ENCODE results near the gene HIC1. TPM values are rescaled to one million over a fixed set of nuclear protein-coding genes. Genes with fewer than 3 reads are reported as not detected.

HIC1 gene
- total and polyA plus RNA-seq, 2 experiments from 2014 or later, result 0.17 to 0.26 TPM

DNA sequence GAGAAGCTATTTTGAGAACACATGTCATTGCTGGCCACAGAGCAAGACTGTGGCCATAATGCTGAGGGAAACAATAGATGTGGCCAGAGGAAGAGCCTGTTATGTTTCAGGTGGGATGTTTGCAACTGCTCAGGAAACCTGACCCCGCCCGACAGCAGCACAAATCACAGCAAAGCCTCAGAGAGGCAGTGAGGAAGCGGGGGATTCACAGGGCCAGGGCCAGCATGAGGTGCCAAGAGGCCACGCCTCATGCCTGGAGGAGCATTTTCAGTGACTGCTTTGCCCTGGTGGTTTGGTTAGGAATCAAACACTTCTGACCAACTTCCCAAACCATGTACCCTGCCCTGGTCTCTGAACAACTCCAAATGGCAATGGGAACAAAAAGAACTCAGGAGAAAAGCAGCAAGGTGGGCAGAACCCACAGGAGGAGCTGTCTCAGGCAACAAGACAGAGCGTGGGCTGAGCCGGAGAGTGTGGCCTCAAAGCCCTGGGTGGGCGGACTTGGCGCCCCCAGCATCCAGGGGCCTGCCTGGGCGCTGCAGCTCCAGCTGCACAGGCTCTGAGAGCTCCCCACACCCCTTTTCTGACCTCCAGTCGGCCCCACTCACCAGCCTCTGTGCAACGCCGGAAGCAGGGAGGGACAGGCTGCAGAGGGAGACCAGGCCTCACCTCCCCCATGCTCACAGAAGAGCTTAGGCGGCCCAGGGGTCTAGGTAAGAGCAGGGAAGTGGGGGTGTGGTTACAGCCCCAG lies 20.6 kb downstream of the HIC1 start:
- Histone ChIP-seq H3K4me3 (no peak overlapping the region), H3F3A (replicated peaks; ENCODE audit: low read depth) (no peaks in the 10 kb centered on the region), H3K4me2 (no peak overlapping the region), H3K27ac (ENCODE audit: low read depth) (0 out of 2 replicates have a peak overlapping the region, but pooled peaks have one; percentile 42), H4K20me1 (replicated peaks; ENCODE audit: insufficient read depth) (no peaks in the 10 kb centered on the region), H3K79me2 (replicated peaks; ENCODE audit: insufficient read depth) (no peaks in the 10 kb centered on the region), H3K4me1 (ENCODE audit: insufficient read depth) (peaks cover 18% of the 10 kb centered on the region), H3K9me2 (ENCODE audit: insufficient read depth) (no peaks in the 10 kb centered on the region), H3K27me3 (ENCODE audit: insufficient read depth) (no peaks in the 10 kb centered on the region), H2AFZ (no peak overlapping the region), H3K36me3 (ENCODE audit: insufficient read depth) (no peaks in the 10 kb centered on the region)
- ATAC-seq, result peak; percentile 70
- peaks cover 28% of the 10 kb centered on the region for H3K4me1 Mint-ChIP-seq
- peaks cover 15% of the 10 kb centered on the region for H3K27me3 Mint-ChIP-seq (ENCODE audit: insufficient read depth, low read depth, poor library complexity)
- peak; percentile 53 for DNase-seq (ENCODE audit: low spot score)
- peaks cover 12% of the 10 kb centered on the region for H3K36me3 Mint-ChIP-seq (ENCODE audit: low read depth)
- no peak overlapping the region for H3K4me3 Mint-ChIP-seq
- H3K27ac Mint-ChIP-seq, result peak overlapping the region; percentile 34; the same call in 1 of the 2 replicates
- TF ChIP-seq STAT1 (IDR thresholded peaks at IDR 0.05; ENCODE audit: unreplicated experiment), result no peak
- TF ChIP-seq, protein P1, sequence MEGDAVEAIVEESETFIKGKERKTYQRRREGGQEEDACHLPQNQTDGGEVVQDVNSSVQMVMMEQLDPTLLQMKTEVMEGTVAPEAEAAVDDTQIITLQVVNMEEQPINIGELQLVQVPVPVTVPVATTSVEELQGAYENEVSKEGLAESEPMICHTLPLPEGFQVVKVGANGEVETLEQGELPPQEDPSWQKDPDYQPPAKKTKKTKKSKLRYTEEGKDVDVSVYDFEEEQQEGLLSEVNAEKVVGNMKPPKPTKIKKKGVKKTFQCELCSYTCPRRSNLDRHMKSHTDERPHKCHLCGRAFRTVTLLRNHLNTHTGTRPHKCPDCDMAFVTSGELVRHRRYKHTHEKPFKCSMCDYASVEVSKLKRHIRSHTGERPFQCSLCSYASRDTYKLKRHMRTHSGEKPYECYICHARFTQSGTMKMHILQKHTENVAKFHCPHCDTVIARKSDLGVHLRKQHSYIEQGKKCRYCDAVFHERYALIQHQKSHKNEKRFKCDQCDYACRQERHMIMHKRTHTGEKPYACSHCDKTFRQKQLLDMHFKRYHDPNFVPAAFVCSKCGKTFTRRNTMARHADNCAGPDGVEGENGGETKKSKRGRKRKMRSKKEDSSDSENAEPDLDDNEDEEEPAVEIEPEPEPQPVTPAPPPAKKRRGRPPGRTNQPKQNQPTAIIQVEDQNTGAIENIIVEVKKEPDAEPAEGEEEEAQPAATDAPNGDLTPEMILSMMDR (conservative IDR thresholded peaks at IDR 0.05; ENCODE audit: low read depth in 2 of 2), result 0 out of 4 replicates have a peak, but pooled peaks of 1 of the 2 experiments have one; percentile 19
- no peak for TF ChIP-seq CREB1 (CRISPR knock-in tag; IDR thresholded peaks at IDR 0.05; ENCODE audit: low read depth)
- no peak for TF ChIP-seq NANOG (IDR thresholded peaks at IDR 0.05; ENCODE audit: borderline replicate concordance)
- no peak for TF ChIP-seq JUNB (IDR thresholded peaks at IDR 0.05; ENCODE audit: unreplicated experiment)
- no peaks in the 10 kb centered on the region for H3K9me3 Mint-ChIP-seq

DNA sequence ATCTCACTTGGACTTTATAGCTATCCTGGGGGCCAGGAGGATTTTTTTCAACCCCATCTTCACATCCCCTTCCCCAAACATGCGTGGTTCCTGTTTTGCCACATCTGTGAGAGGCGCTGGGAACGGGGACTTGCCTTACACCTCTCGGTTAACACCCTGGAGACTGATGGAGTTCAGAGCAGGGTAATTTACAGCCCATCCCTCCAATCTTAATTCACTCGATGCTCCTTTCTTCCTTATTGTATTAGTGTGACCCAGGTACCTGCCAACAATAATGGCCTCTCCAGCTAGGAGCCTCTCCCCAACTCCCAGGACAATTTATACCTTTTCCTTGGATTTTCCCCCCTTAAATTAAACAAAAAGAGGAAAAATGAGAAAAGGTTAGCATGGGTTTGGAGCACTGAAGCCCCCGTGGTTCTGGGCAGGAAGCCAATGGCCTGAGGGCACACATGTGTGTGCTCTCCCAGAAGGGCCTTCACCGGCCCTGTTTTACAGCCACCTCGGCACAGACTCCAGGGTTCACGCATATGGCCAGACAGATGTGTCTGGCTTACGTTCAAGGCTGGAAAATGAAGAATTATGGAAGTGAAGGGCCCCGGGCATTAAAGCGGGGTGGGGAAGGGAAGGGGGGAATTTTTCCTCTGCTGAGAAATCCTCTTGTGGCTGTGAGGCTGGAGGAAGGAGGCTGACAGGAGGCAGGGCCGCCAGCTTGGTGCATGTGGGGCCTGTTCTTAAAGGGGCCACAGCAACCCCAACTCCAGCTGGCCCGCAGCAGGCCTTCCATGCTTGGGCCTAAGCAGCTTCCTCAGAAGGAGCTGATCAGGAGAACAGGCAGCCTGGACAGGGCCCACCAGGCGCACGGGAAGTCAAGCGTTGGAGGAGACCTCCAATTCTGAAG lies 21.4 kb downstream of the HIC1 start:
- Mint-ChIP-seq H3K4me1 (peaks cover 20% of the 10 kb centered on the region), H3K4me3 (no peak overlapping the region), H3K27ac (peak overlapping the region; percentile 34), H3K36me3 (ENCODE audit: low read depth) (peaks cover 12% of the 10 kb centered on the region; the same call in 2 of the 3 replicates), H3K9me3 (no peaks in the 10 kb centered on the region), H3K27me3 (ENCODE audit: insufficient read depth, low read depth, poor library complexity) (peaks cover 19% of the 10 kb centered on the region)
- Histone ChIP-seq H3K4me2 (no peak overlapping the region), H3K27ac (ENCODE audit: low read depth) (no peak overlapping the region), H3K9me2 (ENCODE audit: insufficient read depth) (no peaks in the 10 kb centered on the region), H3F3A (replicated peaks; ENCODE audit: low read depth) (no peaks in the 10 kb centered on the region), H3K4me3 (no peak overlapping the region), H3K79me2 (replicated peaks; ENCODE audit: insufficient read depth) (no peaks in the 10 kb centered on the region), H2AFZ (no peak overlapping the region), H4K20me1 (replicated peaks; ENCODE audit: insufficient read depth) (no peaks in the 10 kb centered on the region), H3K4me1 (ENCODE audit: insufficient read depth) (peaks cover 11% of the 10 kb centered on the region; the same call in 1 of the 2 replicates), H3K27me3 (ENCODE audit: insufficient read depth) (no peaks in the 10 kb centered on the region), H3K36me3 (ENCODE audit: insufficient read depth) (no peaks in the 10 kb centered on the region)
- DNase-seq (ENCODE audit: low spot score) (no peak), ATAC-seq (no peak)
- no peak for TF ChIP-seq NANOG (IDR thresholded peaks at IDR 0.05; ENCODE audit: borderline replicate concordance)
- TF ChIP-seq, protein P2, sequence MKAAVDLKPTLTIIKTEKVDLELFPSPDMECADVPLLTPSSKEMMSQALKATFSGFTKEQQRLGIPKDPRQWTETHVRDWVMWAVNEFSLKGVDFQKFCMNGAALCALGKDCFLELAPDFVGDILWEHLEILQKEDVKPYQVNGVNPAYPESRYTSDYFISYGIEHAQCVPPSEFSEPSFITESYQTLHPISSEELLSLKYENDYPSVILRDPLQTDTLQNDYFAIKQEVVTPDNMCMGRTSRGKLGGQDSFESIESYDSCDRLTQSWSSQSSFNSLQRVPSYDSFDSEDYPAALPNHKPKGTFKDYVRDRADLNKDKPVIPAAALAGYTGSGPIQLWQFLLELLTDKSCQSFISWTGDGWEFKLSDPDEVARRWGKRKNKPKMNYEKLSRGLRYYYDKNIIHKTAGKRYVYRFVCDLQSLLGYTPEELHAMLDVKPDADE (IDR thresholded peaks at IDR 0.05), result no peak
- TF ChIP-seq JUNB (IDR thresholded peaks at IDR 0.05; ENCODE audit: unreplicated experiment), result no peak
- TF ChIP-seq, protein P3, sequence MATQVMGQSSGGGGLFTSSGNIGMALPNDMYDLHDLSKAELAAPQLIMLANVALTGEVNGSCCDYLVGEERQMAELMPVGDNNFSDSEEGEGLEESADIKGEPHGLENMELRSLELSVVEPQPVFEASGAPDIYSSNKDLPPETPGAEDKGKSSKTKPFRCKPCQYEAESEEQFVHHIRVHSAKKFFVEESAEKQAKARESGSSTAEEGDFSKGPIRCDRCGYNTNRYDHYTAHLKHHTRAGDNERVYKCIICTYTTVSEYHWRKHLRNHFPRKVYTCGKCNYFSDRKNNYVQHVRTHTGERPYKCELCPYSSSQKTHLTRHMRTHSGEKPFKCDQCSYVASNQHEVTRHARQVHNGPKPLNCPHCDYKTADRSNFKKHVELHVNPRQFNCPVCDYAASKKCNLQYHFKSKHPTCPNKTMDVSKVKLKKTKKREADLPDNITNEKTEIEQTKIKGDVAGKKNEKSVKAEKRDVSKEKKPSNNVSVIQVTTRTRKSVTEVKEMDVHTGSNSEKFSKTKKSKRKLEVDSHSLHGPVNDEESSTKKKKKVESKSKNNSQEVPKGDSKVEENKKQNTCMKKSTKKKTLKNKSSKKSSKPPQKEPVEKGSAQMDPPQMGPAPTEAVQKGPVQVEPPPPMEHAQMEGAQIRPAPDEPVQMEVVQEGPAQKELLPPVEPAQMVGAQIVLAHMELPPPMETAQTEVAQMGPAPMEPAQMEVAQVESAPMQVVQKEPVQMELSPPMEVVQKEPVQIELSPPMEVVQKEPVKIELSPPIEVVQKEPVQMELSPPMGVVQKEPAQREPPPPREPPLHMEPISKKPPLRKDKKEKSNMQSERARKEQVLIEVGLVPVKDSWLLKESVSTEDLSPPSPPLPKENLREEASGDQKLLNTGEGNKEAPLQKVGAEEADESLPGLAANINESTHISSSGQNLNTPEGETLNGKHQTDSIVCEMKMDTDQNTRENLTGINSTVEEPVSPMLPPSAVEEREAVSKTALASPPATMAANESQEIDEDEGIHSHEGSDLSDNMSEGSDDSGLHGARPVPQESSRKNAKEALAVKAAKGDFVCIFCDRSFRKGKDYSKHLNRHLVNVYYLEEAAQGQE (IDR thresholded peaks at IDR 0.05; ENCODE audit: unreplicated experiment), result no peak
- TF ChIP-seq CREB1 (CRISPR knock-in tag; IDR thresholded peaks at IDR 0.05; ENCODE audit: low read depth), result no peak
- TF ChIP-seq, protein P1 (conservative IDR thresholded peaks at IDR 0.05; ENCODE audit: low read depth in 2 of 2), result no peak
- no peak for TF ChIP-seq STAT1 (IDR thresholded peaks at IDR 0.05; ENCODE audit: unreplicated experiment)
- TF ChIP-seq EZH2phosphoT487 (IDR thresholded peaks at IDR 0.05; ENCODE audit: unreplicated experiment), result no peak

Measured in GM23338 (cell line).